CD8-positive, alpha-beta memory T cell (primary cell): ENCODE measurements around the gene STK32C. TPM values are rescaled to one million over a fixed set of nuclear protein-coding genes. Genes with fewer than 3 reads are reported as not detected.

Experiments used
- CTCF ChIA-PET: fragments of 350-600 bp; sonication (Branson Sonifier 250); formaldehyde crosslinking; loops from one replicate; lab custom pipeline; 2021; ENCODE audit warnings: antibody characterized with exemption; lab: Charles Lee
- POLR2A ChIA-PET: fragments of 350-600 bp; sonication (Branson Sonifier 250); formaldehyde crosslinking; loops from one replicate; lab custom pipeline; 2021; ENCODE audit warnings: antibody characterized with exemption; lab: Charles Lee
- DNase-seq, 5 donors: peaks; one replicate each; pipeline versions ENCODE4 v3.0.0 to v3.0.0-alpha.2; 2020 to 2022; ENCODE audit warnings: mixed read lengths in 1 of 5
- H3K27ac ChIP-seq: one replicate; pipeline ENCODE4 v1.7.0; 2013; ENCODE audit warnings: low read depth, mild to moderate bottlenecking, low read length, moderate library complexity
- H3K27me3 ChIP-seq: 2 replicates; pipeline ENCODE4 v1.7.0; 2013; ENCODE audit warnings: low read length, mild to moderate bottlenecking; ENCODE audit not compliant: insufficient read depth, poor library complexity, severe bottlenecking
- H3K36me3 ChIP-seq: 2 replicates; pipeline ENCODE4 v1.7.0; 2013; ENCODE audit warnings: mild to moderate bottlenecking, low read length, moderate library complexity; ENCODE audit not compliant: insufficient read depth
- H3K4me1 ChIP-seq: 2 replicates; pipeline ENCODE4 v1.7.0; 2013; ENCODE audit warnings: mild to moderate bottlenecking, low read length, moderate library complexity; ENCODE audit not compliant: insufficient read depth
- H3K4me3 ChIP-seq: 2 replicates; pipeline ENCODE4 v1.7.0; 2013; ENCODE audit warnings: mild to moderate bottlenecking, low read length
- H3K9me3 ChIP-seq: 2 replicates; pipeline ENCODE4 v1.7.0; 2013; ENCODE audit warnings: mild to moderate bottlenecking, low read length
- H3K27ac Mint-ChIP-seq, 8 donors: one replicate each; pipeline ENCODE4 v1.8.0; 2020 to 2021; ENCODE audit warnings: mixed read lengths in 8 of 8, mild to moderate bottlenecking in 6 of 8, inconsistent platforms in 3 of 8, moderate library complexity in 3 of 8
- H3K27me3 Mint-ChIP-seq, 2 donors: one replicate each; pipeline ENCODE4 v1.8.0; 2020 to 2021; ENCODE audit warnings: mixed read lengths in 2 of 2, mild to moderate bottlenecking in 1 of 2, moderate library complexity in 1 of 2
- H3K36me3 Mint-ChIP-seq, 3 donors: one replicate each; pipeline ENCODE4 v1.8.0; 2020 to 2021; ENCODE audit warnings: mixed read lengths in 3 of 3, inconsistent platforms in 1 of 3, mild to moderate bottlenecking in 1 of 3
- H3K4me1 Mint-ChIP-seq, 3 donors: one replicate each; pipeline ENCODE4 v1.8.0; 2020 to 2021; ENCODE audit warnings: mixed read lengths in 3 of 3, inconsistent platforms in 1 of 3, mild to moderate bottlenecking in 1 of 3
- H3K4me3 Mint-ChIP-seq, 7 donors: one replicate each; pipeline ENCODE4 v1.8.0; 2020 to 2021; ENCODE audit warnings: mixed read lengths in 7 of 7, mild to moderate bottlenecking in 6 of 7, moderate library complexity in 4 of 7, inconsistent platforms in 2 of 7
- H3K9me3 Mint-ChIP-seq, 5 donors: one replicate each; pipeline ENCODE4 v1.8.0; 2020 to 2022; ENCODE audit warnings: mixed read lengths in 5 of 5, mild to moderate bottlenecking in 3 of 5, moderate library complexity in 2 of 5, inconsistent platforms in 1 of 5
- polyA plus RNA-seq: library from polyadenylated mRNA; unstranded; fragments of 300-500 nt; fragmentation: Illumina TruSeq; gene quantifications from one replicate; pipeline ENCODE4 v1.2.3, GENCODE V29; 2021
- total RNA-seq, 2 experiments: library from RNA; stranded (reverse); gene quantifications; one replicate each; pipeline ENCODE4 v1.2.3, GENCODE V29; 2021

Gene STK32C
- total and polyA plus RNA-seq, 3 experiments from 2014 or later, result 8.5 to 14.9 (median 14.0) TPM

- ChIA-PET CTCF (no interaction called here), POLR2A (no interaction called here)
- no peaks in the 10 kb centered on the region for H3K36me3 ChIP-seq
- H3K4me3 ChIP-seq, result no peak overlapping the region
- Mint-ChIP-seq H3K4me3 (no peak overlapping the region), H3K36me3 (peaks cover 0 to 3% (median 0%) of the 10 kb centered on the region in 3 donors), H3K27ac (no peak overlapping the region), H3K4me1 (peaks cover 1 to 5% (median 3%) of the 10 kb centered on the region in 3 donors), H3K9me3 (peaks cover 0 to 2% (median 0%) of the 10 kb centered on the region in 5 donors), H3K27me3 (peaks cover 0 to 6% of the 10 kb centered on the region in 2 donors)
- H3K4me1 ChIP-seq, result no peaks in the 10 kb centered on the region
- no peaks in the 10 kb centered on the region for H3K9me3 ChIP-seq
- H3K27ac ChIP-seq, result no peak overlapping the region
- no peaks in the 10 kb centered on the region for H3K27me3 ChIP-seq
- no peak for DNase-seq
These were observed 31.5 kb downstream of the STK32C start for GRCh38 chr10:132276179-132276675.

GRCh38 chr10:132275426-132276178, 32.1 kb downstream of the STK32C start:
- Mint-ChIP-seq H3K27me3 (peaks cover 0 to 5% of the 10 kb centered on the region in 2 donors), H3K4me3 (no peak overlapping the region), H3K27ac (no peak overlapping the region), H3K4me1 (peaks cover 0 to 5% (median 0%) of the 10 kb centered on the region in 3 donors), H3K9me3 (peaks cover 0 to 2% (median 0%) of the 10 kb centered on the region in 5 donors), H3K36me3 (peaks cover 0 to 3% (median 0%) of the 10 kb centered on the region in 3 donors)
- H3K4me3 ChIP-seq, result no peak overlapping the region
- no peaks in the 10 kb centered on the region for H3K4me1 ChIP-seq
- ChIA-PET CTCF (no interaction called here), POLR2A (no interaction called here)
- no peaks in the 10 kb centered on the region for H3K9me3 ChIP-seq
- no peak overlapping the region for H3K27ac ChIP-seq
- DNase-seq, result no peak
- H3K27me3 ChIP-seq, result no peaks in the 10 kb centered on the region
- no peaks in the 10 kb centered on the region for H3K36me3 ChIP-seq

DNA sequence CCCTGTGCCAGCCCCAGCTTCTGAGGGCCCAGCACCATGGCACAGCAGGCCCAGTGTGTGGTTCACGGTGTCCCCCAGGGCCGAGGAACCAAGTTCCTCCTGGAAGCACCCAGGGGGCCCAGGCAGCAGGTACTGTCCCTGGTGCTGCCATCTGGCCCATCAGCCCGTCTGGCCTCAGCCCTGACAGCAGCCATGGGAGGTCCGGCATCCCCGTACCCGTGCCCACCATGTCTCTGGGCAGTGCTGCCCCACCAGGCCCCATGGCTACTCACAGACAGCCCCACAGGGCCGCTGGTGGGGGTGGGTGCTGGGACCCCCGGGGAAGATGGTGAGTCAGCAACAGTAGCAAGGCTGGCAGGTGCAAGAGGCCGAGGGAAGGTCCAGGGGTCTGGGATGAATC, 32.8 kb downstream of the STK32C start:
- no peak overlapping the region for H3K27ac Mint-ChIP-seq
- no peaks in the 10 kb centered on the region for H3K9me3 Mint-ChIP-seq
- ChIA-PET CTCF (no interaction called here), POLR2A (no interaction called here)
- peaks cover 0 to 5% (median 0%) of the 10 kb centered on the region in 3 donors for H3K4me1 Mint-ChIP-seq
- no peaks in the 10 kb centered on the region for H3K9me3 ChIP-seq
- DNase-seq, result no peak
- no peak overlapping the region for H3K4me3 ChIP-seq
- H3K27ac ChIP-seq, result no peak overlapping the region
- H3K4me3 Mint-ChIP-seq, result no peak overlapping the region
- no peaks in the 10 kb centered on the region for H3K4me1 ChIP-seq
- H3K27me3 ChIP-seq, result no peaks in the 10 kb centered on the region
- H3K36me3 ChIP-seq, result no peaks in the 10 kb centered on the region
- peaks cover 0 to 4% of the 10 kb centered on the region in 2 donors for H3K27me3 Mint-ChIP-seq
- peaks cover 0 to 3% (median 0%) of the 10 kb centered on the region in 3 donors for H3K36me3 Mint-ChIP-seq

DNA sequence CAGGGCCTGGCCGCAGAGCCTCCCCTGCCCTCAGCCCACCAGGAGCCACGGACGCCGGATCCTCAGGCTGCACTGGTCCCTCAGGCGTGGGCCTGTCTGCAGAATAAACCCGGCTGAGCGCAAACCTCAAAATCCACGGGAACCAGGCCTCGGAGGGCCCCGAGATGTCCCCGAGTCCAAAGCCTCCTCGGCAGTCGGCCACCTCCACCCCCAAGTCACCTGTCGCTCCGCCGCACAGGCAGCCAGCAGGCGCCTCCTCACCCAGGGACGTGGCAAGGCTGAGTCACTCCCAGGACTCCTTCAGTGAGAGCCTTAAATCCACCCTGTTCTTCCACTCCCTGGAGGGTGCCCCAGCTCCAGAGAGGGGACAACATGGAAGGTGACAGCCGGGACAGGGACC, 33.2 kb downstream of the STK32C start:
- Mint-ChIP-seq H3K9me3 (no peaks in the 10 kb centered on the region), H3K27me3 (peaks cover 0 to 4% of the 10 kb centered on the region in 2 donors), H3K27ac (no peak overlapping the region), H3K4me1 (peaks cover 0 to 5% (median 0%) of the 10 kb centered on the region in 3 donors), H3K4me3 (no peak overlapping the region), H3K36me3 (peaks cover 0 to 3% (median 0%) of the 10 kb centered on the region in 3 donors)
- DNase-seq, result no peak
- no peaks in the 10 kb centered on the region for H3K36me3 ChIP-seq
- H3K4me1 ChIP-seq, result no peaks in the 10 kb centered on the region
- no peak overlapping the region for H3K27ac ChIP-seq
- no peaks in the 10 kb centered on the region for H3K9me3 ChIP-seq
- no peak overlapping the region for H3K4me3 ChIP-seq
- CTCF ChIA-PET, result no interaction called here
- H3K27me3 ChIP-seq, result no peaks in the 10 kb centered on the region
- POLR2A ChIA-PET, result no interaction called here

DNA sequence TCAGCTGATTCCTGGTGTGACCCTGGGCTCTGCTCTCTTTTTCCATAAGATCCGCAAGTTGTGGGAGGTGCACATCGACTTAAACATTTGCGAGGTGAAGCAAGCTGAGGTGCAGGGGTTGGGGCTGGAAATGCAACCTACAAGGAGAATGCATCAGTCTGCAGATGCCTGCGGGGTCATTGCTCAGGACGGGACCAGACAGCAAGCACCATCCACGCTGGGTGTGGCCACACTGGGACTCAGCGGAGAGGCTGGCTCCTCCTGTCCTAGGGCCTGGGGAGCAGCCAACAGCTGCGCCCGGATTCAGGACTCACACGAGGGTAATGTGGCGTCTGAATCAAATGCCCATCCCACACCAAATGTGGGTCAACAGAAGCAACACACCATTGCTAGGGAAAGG, 33.8 kb downstream of the STK32C start:
- CTCF ChIA-PET, result no interaction called here
- peaks cover 0 to 1% of the 10 kb centered on the region in 2 donors for H3K27me3 Mint-ChIP-seq
- no peaks in the 10 kb centered on the region for H3K36me3 ChIP-seq
- H3K4me3 Mint-ChIP-seq, result no peak overlapping the region
- H3K4me3 ChIP-seq, result no peak overlapping the region
- no peak for DNase-seq
- H3K4me1 Mint-ChIP-seq, result peaks cover 0 to 5% (median 0%) of the 10 kb centered on the region in 3 donors
- no peaks in the 10 kb centered on the region for H3K27me3 ChIP-seq
- POLR2A ChIA-PET, result no interaction called here
- no peaks in the 10 kb centered on the region for H3K9me3 ChIP-seq
- no peaks in the 10 kb centered on the region for H3K4me1 ChIP-seq
- peaks cover 0 to 3% (median 0%) of the 10 kb centered on the region in 3 donors for H3K36me3 Mint-ChIP-seq
- H3K27ac ChIP-seq, result no peak overlapping the region
- H3K27ac Mint-ChIP-seq, result peak overlapping the region in 1 of 8 donors; percentile 7
- H3K9me3 Mint-ChIP-seq, result no peaks in the 10 kb centered on the region

DNA sequence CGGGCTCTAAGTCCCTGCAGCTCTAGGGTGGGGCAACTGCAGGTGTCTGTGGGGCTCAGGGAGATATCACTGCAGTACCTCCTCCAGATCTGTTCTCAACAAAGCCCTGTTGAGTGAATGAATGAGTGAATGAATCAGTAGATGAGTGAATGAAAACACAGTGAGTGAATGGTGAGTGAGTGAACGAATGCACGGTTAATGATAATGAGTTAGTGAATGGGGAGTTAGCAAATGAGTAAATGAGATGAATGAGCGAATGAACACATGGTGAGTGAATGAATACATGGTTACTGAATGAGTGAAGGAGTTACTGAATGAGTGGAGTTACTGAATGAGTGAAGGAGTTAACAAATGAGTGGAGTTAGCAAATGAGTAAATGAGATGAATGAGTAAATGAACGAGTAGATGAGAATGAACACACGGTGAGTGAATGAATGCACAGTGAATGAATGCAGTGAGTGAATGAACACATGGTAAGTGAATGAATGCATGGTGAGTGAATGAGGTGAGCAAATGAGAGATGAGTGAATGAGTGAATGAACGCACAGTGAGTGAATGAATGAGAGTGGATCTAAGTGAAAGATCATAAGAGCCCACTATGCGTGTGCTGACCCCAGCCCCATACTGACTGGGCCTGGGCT, 34.3 kb downstream of the STK32C start:
- CTCF ChIA-PET, result no interaction called here
- H3K4me1 Mint-ChIP-seq, result peaks cover 0 to 5% (median 0%) of the 10 kb centered on the region in 3 donors

DNA sequence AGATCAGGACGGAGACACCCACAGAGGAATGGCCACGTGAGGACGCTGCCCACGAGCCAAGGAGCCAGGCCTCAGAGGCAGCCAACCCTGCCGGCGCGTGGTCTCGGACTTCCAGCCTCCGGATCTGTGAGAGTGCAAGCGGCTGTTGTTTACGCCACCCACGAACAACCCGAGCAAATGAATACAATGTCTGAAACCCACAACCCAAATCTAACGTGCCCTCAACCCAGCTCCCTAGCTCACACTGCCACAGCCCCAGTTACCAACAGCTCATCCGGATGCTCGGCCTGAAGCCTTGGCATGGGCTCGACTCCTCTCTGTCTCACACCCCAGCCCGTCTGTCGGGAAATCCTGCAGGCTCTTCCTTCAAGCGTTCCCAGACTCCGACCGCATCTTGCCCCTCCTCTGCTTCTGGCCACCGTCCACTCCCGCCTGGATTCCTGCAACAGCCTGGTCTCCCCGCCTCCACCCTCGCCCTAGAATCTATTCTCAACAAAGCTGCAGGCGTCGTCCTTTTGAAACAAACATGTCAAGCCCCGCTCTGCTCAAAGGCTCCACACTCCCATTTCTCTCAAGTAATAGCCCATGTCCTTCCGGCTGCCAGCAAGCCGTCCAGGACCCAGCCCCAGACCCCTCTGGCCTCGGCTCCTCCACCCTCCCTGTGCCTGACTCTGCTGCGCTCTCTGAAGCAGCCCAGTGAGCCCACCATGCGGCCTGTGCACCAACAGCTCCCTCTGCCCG, 35.3 kb downstream of the STK32C start:
- Histone ChIP-seq H3K4me3 (no peak overlapping the region), H3K4me1 (no peaks in the 10 kb centered on the region), H3K27ac (no peak overlapping the region), H3K27me3 (no peaks in the 10 kb centered on the region), H3K36me3 (no peaks in the 10 kb centered on the region), H3K9me3 (no peaks in the 10 kb centered on the region)
- Mint-ChIP-seq H3K36me3 (peaks cover 0 to 3% (median 0%) of the 10 kb centered on the region in 3 donors), H3K4me3 (no peak overlapping the region), H3K27ac (no peak overlapping the region), H3K4me1 (peaks cover 0 to 12% (median 0%) of the 10 kb centered on the region in 3 donors), H3K9me3 (no peaks in the 10 kb centered on the region), H3K27me3 (peaks cover 0 to 1% of the 10 kb centered on the region in 2 donors)
- ChIA-PET CTCF (no interaction called here), POLR2A (no interaction called here)
- DNase-seq, result no peak

More for the DNA sequence above, 34.3 kb downstream of the STK32C start:
- Mint-ChIP-seq H3K4me3 (no peak overlapping the region), H3K27ac (peak overlapping the region in 1 of 8 donors; percentile 29), H3K27me3 (peaks cover 0 to 1% of the 10 kb centered on the region in 2 donors), H3K9me3 (no peaks in the 10 kb centered on the region), H3K36me3 (peaks cover 0 to 3% (median 0%) of the 10 kb centered on the region in 3 donors)
- no peaks in the 10 kb centered on the region for H3K36me3 ChIP-seq
- H3K9me3 ChIP-seq, result no peaks in the 10 kb centered on the region
- POLR2A ChIA-PET, result no interaction called here
- H3K27me3 ChIP-seq, result no peaks in the 10 kb centered on the region
- H3K4me3 ChIP-seq, result no peak overlapping the region
- DNase-seq, result no peak
- H3K27ac ChIP-seq, result no peak overlapping the region
- H3K4me1 ChIP-seq, result no peaks in the 10 kb centered on the region
